HepG2 (cell line): ENCODE data around the gene MDP1. TPM values are rescaled to one million over a fixed set of nuclear protein-coding genes. Genes with fewer than 3 reads are reported as not detected.

Experiments used
- ATAC-seq: fragments of 200-7000 bp; cut with Tn5 transposase; 3 replicates; pipeline ENCODE4 v1.9.1; 2020; ENCODE audit warnings: mild to moderate bottlenecking, moderate library complexity
- BruUV-seq: library from RNA; stranded (reverse); fragments of 400-500 nt; replicated peaks from 2 replicates; lab custom pipeline; 2021; lab: Mats Ljungman, UMichigan
- CTCF ChIA-PET: fragments of 300-600 bp; formaldehyde crosslinking; extraction: SDS; loops from one replicate; lab custom pipeline; 2021; ENCODE audit warnings: low total read pairs, inconsistent platforms, low intra/inter-chr PET ratio; lab: Yijun Ruan, JAX
- POLR2A ChIA-PET: fragments of 350-600 bp; sonication (Branson Sonifier 250); formaldehyde crosslinking; loops from one replicate; lab custom pipeline; 2020; ENCODE audit warnings: antibody characterized with exemption, inconsistent platforms; lab: Yijun Ruan, JAX
- DNase-seq: peaks from one replicate; pipeline ENCODE4 v3.0.0-alpha.2; 2015; ENCODE audit warnings: low spot score
- FAIRE-seq: peaks from 3 replicates; lab custom pipeline; 2011; peaks lifted over from hg19 to GRCh38; lab: Jason Lieb, UNC
- H2AFZ ChIP-seq: one replicate; pipeline ENCODE4 v1.6.1; 2011; ENCODE audit warnings: low read length, inconsistent platforms
- H3K27ac ChIP-seq: fragments of 300-600 bp; 3 replicates; pipeline ENCODE4 v1.8.0; 2011; ENCODE audit warnings: mixed run types, mild to moderate bottlenecking, mixed read lengths, low read length, inconsistent platforms; ENCODE audit not compliant: insufficient read depth; ENCODE audit errors: extremely low read length
- H3K27me3 ChIP-seq, 2 experiments: fragments of 200-600 bp in 1 of 2; 2 replicates in 1 of 2; 3 replicates in 1 of 2; pipeline versions ENCODE4 v1.6.0 to v1.8.0; 2011; ENCODE audit warnings: low read length in 2 of 2, mild to moderate bottlenecking in 2 of 2, moderate library complexity in 2 of 2, inconsistent platforms in 1 of 2; ENCODE audit not compliant: insufficient read depth in 2 of 2, control insufficient read depth in 1 of 2
- H3K36me3 ChIP-seq, 2 experiments: fragments of 200-600 bp in 1 of 2; replicated peaks in 1 of 2; 2 replicates in 1 of 2; 3 replicates in 1 of 2; pipeline versions ENCODE4 v1.5.1 to v1.8.0; 2011; ENCODE audit warnings: low read length in 2 of 2, inconsistent platforms in 1 of 2; ENCODE audit not compliant: insufficient read depth in 2 of 2, control insufficient read depth in 1 of 2
- H3K4me1 ChIP-seq: 2 replicates; pipeline ENCODE4 v1.5.1; 2012; ENCODE audit warnings: low read length, inconsistent platforms; ENCODE audit not compliant: insufficient read depth
- H3K4me2 ChIP-seq: 2 replicates; pipeline ENCODE4 v1.6.0; 2011; ENCODE audit warnings: low read depth, low read length, inconsistent platforms
- H3K4me3 ChIP-seq, 3 experiments: fragments of 200-600 bp in 1 of 3; sonication (generic), shearing (Covaris generic) in 1 of 3; replicated peaks in 1 of 3; 2 replicates each; pipeline ENCODE4 v1.5.1; 2011 to 2016; ENCODE audit warnings: low read length in 3 of 3, inconsistent platforms in 2 of 3, low read depth in 2 of 3, mild to moderate bottlenecking in 2 of 3, control low read depth in 1 of 3, mixed read lengths in 1 of 3; ENCODE audit not compliant: insufficient read depth in 1 of 3
- H3K79me2 ChIP-seq: one replicate; pipeline ENCODE4 v1.6.1; 2011; ENCODE audit warnings: low read length, inconsistent platforms; ENCODE audit not compliant: insufficient read depth
- H3K9ac ChIP-seq: 2 replicates; pipeline ENCODE4 v1.6.0; 2011; ENCODE audit warnings: mild to moderate bottlenecking, low read depth, low read length, inconsistent platforms; ENCODE audit not compliant: insufficient read depth
- H3K9me3 ChIP-seq: 2 replicates; pipeline ENCODE4 v1.5.1; 2012; ENCODE audit warnings: mild to moderate bottlenecking, low read length
- H4K20me1 ChIP-seq: 2 replicates; pipeline ENCODE4 v1.6.0; 2011; ENCODE audit warnings: inconsistent platforms, mild to moderate bottlenecking, low read length, moderate library complexity; ENCODE audit not compliant: insufficient read depth
- DZIP1 ChIP-seq: sonication (generic); formaldehyde crosslinking; IDR thresholded peaks from 2 replicates; pipeline ENCODE4 v1.5.0; 2020; ENCODE audit warnings: mild to moderate bottlenecking, missing genetic modification reagents
- FOXO4 ChIP-seq: sonication (generic); formaldehyde crosslinking; conservative IDR thresholded peaks from 2 replicates; pipeline ENCODE4 v1.8.1; 2023; ENCODE audit warnings: missing genetic modification reagents
- MNT ChIP-seq: fragments of 450-650 bp; IDR thresholded peaks from 2 replicates; pipeline ENCODE4 v1.6.1; 2016
- NFIB ChIP-seq: sonication (generic); formaldehyde crosslinking; IDR thresholded peaks from 2 replicates; pipeline ENCODE4 v1.9.0; 2021; ENCODE audit warnings: missing genetic modification reagents, mild to moderate bottlenecking, borderline replicate concordance
- NR3C1 ChIP-seq: sonication (generic); formaldehyde crosslinking; IDR thresholded peaks from 2 replicates; pipeline ENCODE4 v1.4.0; 2020; ENCODE audit warnings: missing genetic modification reagents
- POLR2G ChIP-seq: fragments of 200-400 bp; formaldehyde crosslinking; IDR thresholded peaks from 2 replicates; pipeline ENCODE4 v1.6.1; 2018; ENCODE audit warnings: mild to moderate bottlenecking, low read depth, low read length, moderate library complexity
- TBX3 ChIP-seq: fragments of 450-650 bp; IDR thresholded peaks from 2 replicates; pipeline ENCODE4 v1.6.1; 2017; ENCODE audit warnings: antibody characterized with exemption, mild to moderate bottlenecking, inconsistent platforms, borderline replicate concordance
- UBTF ChIP-seq: sonication (generic); formaldehyde crosslinking; IDR thresholded peaks from 2 replicates; pipeline ENCODE4 v1.4.0; 2020; ENCODE audit warnings: mild to moderate bottlenecking, missing genetic modification reagents
- ZIK1 ChIP-seq: sonication (generic); formaldehyde crosslinking; IDR thresholded peaks from 2 replicates; pipeline ENCODE4 v1.5.0; 2020; ENCODE audit warnings: mild to moderate bottlenecking, low read depth, missing genetic modification reagents, borderline replicate concordance
- ZMAT5 ChIP-seq: sonication (generic); formaldehyde crosslinking; IDR thresholded peaks from 2 replicates; pipeline ENCODE4 v1.5.0; 2020; ENCODE audit warnings: mild to moderate bottlenecking, low read depth, missing genetic modification reagents, borderline replicate concordance
- ZNF451 ChIP-seq: sonication (generic); formaldehyde crosslinking; IDR thresholded peaks from 2 replicates; pipeline ENCODE4 v1.5.0; 2020; ENCODE audit warnings: mild to moderate bottlenecking, missing genetic modification reagents
- WGBS: methylation state at CpG from one replicate; pipeline ENCODE4 v1.1.6; 2017; ENCODE audit warnings: low lambda C conversion rate; 5-methylcytosine and 5-hydroxymethylcytosine counted together
- in situ Hi-C: cut with HindIII; loops from 2 replicates; pipeline ENCODE4 v1.10.0; 2017; ENCODE audit warnings: low pct_unique_long_range_greater_than_20kb; ENCODE audit not compliant: extremely low pct_ligation_motif_present
- intact Hi-C: fragments of 100-400 bp; cut with micrococcal nuclease; formaldehyde crosslinking; loops from one replicate; pipeline ENCODE4 v1.10.0; 2022; ENCODE audit not compliant: unreplicated experiment
- polyA plus RNA-seq, 8 experiments: library from polyadenylated mRNA; depleted of rRNA in 3 of 8; stranded (reverse) in 7 of 8; unstranded in 1 of 8; fragments of >200 nt; fragmentation: Illumina TruSeq in 4 of 8; extraction: Trizol in 4 of 8; gene quantifications; 2 replicates each; pipeline versions ENCODE4 v1.2.1 to v1.2.3, GENCODE V29; 2011 to 2016; ENCODE audit warnings: low read depth in 4 of 8, missing spikeins in 1 of 8, mixed read lengths in 1 of 8; ENCODE audit not compliant: insufficient read depth in 1 of 8
- total RNA-seq, 5 experiments: library from RNA; depleted of rRNA; stranded (reverse); fragments of >200 nt; fragmentation: Illumina TruSeq; extraction: Trizol; gene quantifications; 2 replicates each; pipeline ENCODE4 v1.2.3, GENCODE V29; 2016; ENCODE audit warnings: low read depth in 1 of 5

MDP1 gene
- total and polyA plus RNA-seq, 2 of the 13 experiments (the other 11 are each of a cell fraction or from before 2014, with no cell fraction given): 44.1 to 48.7 TPM

DNA sequence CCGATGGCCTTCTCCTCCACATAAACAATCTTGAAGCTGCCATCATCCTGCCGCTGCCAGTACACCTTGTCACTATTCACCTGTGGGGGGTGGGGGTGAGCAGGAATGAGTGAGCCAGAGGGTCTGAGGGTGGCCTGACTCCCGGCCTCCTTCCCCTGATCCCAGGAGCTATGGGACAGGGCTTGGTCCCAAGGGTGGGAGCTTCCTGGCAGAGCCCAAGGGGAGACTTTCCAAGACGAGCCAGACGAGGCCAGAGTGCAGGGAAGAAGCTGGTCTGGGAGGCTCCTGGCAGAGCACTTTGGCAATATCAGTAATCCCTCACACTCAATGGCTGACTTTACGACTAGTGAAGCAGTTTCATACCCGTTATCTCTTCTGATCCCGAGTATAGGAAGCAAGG lies 39.6 kb upstream of the MDP1 start (continued):
- no peak for TF ChIP-seq ZMAT5 (CRISPR knock-in tag)
- TF ChIP-seq MNT: no peak
- TF ChIP-seq ZIK1 (CRISPR knock-in tag): no peak
- peak; percentile 14; the same call in 1 of the 2 replicates for TF ChIP-seq ZNF451 (CRISPR knock-in tag)

DNA sequence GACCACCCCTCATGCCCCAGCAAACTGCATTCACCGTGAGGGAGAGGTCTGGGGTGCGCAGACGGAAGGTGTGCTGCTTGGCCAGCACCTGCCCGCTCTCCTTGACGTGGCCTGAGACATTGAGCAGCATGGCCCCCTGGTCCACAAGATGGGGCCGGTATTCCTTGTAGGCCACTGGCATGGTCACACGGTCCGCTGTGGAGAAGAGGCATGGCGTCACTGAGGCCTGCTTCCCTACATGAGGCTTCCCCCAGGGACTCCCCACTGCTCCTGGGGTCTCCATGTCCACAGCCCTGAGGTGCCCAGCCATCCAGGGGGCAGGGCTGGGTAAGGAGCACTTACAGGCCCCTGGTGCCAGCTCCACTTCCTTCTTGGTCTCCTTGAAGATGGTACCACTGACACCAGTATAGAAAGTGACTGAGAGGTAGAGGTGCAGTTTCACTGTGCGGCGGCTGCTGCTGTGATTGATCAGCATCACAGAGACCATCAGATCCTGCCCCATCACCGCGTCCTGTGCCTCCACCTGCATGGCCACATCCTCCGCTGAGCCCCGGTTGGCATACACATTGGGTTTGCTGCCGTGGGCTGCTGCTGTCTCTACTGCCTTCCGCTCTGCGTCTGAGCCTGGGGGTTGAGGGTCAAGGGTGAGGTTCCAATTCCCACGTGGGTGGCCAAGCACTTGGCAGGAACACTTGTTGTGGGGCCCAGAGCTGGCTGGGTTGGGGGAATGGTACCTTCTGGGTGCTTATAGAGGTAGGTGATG lies 38.9 kb upstream of the MDP1 start:
- H3K4me3 ChIP-seq: no peak overlapping the region
- BruUV-seq: no TSS peak
- DNase-seq: no peak
- no peak overlapping the region for H3K9ac ChIP-seq
- ChIA-PET POLR2A (interaction anchor here (1.7 to 13.2 kb wide), 3 partner anchors 12 to 59 kb away, joined by 4 to 254 read pairs (median 40); partner anchors contain the start of genes RABGGTA, TINF2 and TM9SF1), CTCF (no interaction called here)
- no peaks in the 10 kb centered on the region for H3K79me2 ChIP-seq
- ATAC-seq: no peak
- peaks cover 39% of the 10 kb centered on the region for H3K4me1 ChIP-seq
- no peak for FAIRE-seq
- 96% methylated on average over 19 of the region's 19 CpGs for WGBS
- intact Hi-C loops (no loop called here), in situ Hi-C loops (no loop called here)
- H3K36me3 ChIP-seq: peaks cover 0 to 1% of the 10 kb centered on the region in 2 experiments; a peak in 1 of 5 replicates
- H3K27ac ChIP-seq: no peak overlapping the region
- H3K9me3 ChIP-seq: no peaks in the 10 kb centered on the region
- no peak overlapping the region for H3K4me2 ChIP-seq
- H2AFZ ChIP-seq: no peak overlapping the region
- H4K20me1 ChIP-seq: no peaks in the 10 kb centered on the region
- H3K27me3 ChIP-seq: no peaks in the 10 kb centered on the region
- TF ChIP-seq FOXO4 (CRISPR knock-in tag) (peak; percentile 58; the same call in 1 of the 2 replicates), DZIP1 (CRISPR knock-in tag) (peak; percentile 96; the same call in 1 of the 2 replicates), NFIB (CRISPR knock-in tag) (0 out of 2 replicates have a peak, but pooled peaks have one; percentile 71), TBX3 (0 out of 2 replicates have a peak, but pooled peaks have one; percentile 19), POLR2G (0 out of 2 replicates have a peak, but pooled peaks have one; percentile 4), UBTF (CRISPR knock-in tag) (peak; percentile 2; the same call in 1 of the 2 replicates), NR3C1 (CRISPR knock-in tag) (no peak)
